Smooth muscle cell (in vitro differentiated cells): ENCODE data around the gene GTF3C2. TPM values are rescaled to one million over a fixed set of nuclear protein-coding genes. Genes with fewer than 3 reads are reported as not detected.
A peak's percentile ranks its signal among the peaks of the same experiment; 100 is the strongest.
"Not testable (repeated sequence)": the region's sequence is repeated elsewhere in the genome, so short reads cannot be mapped to it uniquely, and the experiment has no call there.

ENCODE experiments used
- DNase-seq: peaks from one replicate; lab custom pipeline; 2025; ENCODE audit not compliant: unreplicated experiment; lab: John Stamatoyannopoulos, UW
- H2AFZ ChIP-seq: fragments of 200-600 bp; sonication (generic); 2 replicates; pipeline ENCODE4 v1.6.0; 2016; ENCODE audit warnings: antibody characterized with exemption, low read depth, mild to moderate bottlenecking
- H3F3A ChIP-seq: fragments of 200-600 bp; sonication (generic); 2 replicates; pipeline ENCODE4 v1.6.0; 2017; ENCODE audit warnings: antibody characterized with exemption, low read depth
- H3K27ac ChIP-seq: fragments of 200-600 bp; sonication (generic); 2 replicates; pipeline ENCODE4 v1.5.1; 2016; ENCODE audit warnings: low read depth, mild to moderate bottlenecking
- H3K27me3 ChIP-seq: fragments of 200-600 bp; sonication (generic); 2 replicates; pipeline ENCODE4 v1.6.1; 2016; ENCODE audit warnings: low read depth, mild to moderate bottlenecking
- H3K36me3 ChIP-seq: fragments of 200-600 bp; sonication (generic); 2 replicates; pipeline ENCODE4 v1.5.1; 2016; ENCODE audit warnings: low read depth
- H3K4me1 ChIP-seq: fragments of 200-600 bp; sonication (generic); 2 replicates; pipeline ENCODE4 v1.5.1; 2016; ENCODE audit warnings: low read depth
- H3K4me2 ChIP-seq: fragments of 200-600 bp; sonication (generic); 2 replicates; pipeline ENCODE4 v1.6.0; 2016; ENCODE audit warnings: mild to moderate bottlenecking
- H3K4me3 ChIP-seq: fragments of 200-600 bp; sonication (generic); 2 replicates; pipeline ENCODE4 v1.5.1; 2016; ENCODE audit warnings: mild to moderate bottlenecking
- H3K79me2 ChIP-seq: fragments of 200-600 bp; sonication (generic); 2 replicates; pipeline ENCODE4 v1.6.0; 2016; ENCODE audit warnings: low read depth, mild to moderate bottlenecking
- H3K9ac ChIP-seq: fragments of 200-600 bp; sonication (generic); 2 replicates; pipeline ENCODE4 v1.6.0; 2016; ENCODE audit warnings: low read depth
- H3K9me3 ChIP-seq: fragments of 200-600 bp; sonication (generic); replicated peaks from 2 replicates; pipeline ENCODE4 v1.5.1; 2016; ENCODE audit warnings: low read depth
- H4K20me1 ChIP-seq: fragments of 200-600 bp; sonication (generic); 2 replicates; pipeline ENCODE4 v1.6.0; 2016; ENCODE audit warnings: low read depth
- WGBS: methylation state at CpG from one replicate; pipeline ENCODE4 v1.1.7; 2016; ENCODE audit warnings: low lambda C conversion rate; 5-methylcytosine and 5-hydroxymethylcytosine counted together
- polyA plus RNA-seq: library from polyadenylated mRNA; unstranded; fragments of >200 nt; fragmentation: Nextera tagmentation; extraction: Ambion mirVana; gene quantifications from 2 replicates; pipeline ENCODE4 v1.2.1, GENCODE V29; 2016
- total RNA-seq: library from RNA; depleted of rRNA; stranded (reverse); fragments of >200 nt; gene quantifications from 2 replicates; pipeline ENCODE4 v1.2.3, GENCODE V29; 2014
- TF ChIP-seq, protein P1 (sequence below): fragments of 200-600 bp; sonication (generic); IDR thresholded peaks from 2 replicates; pipeline ENCODE4 v1.5.1; 2017; ENCODE audit warnings: borderline replicate concordance, mild to moderate bottlenecking, antibody characterized with exemption; ENCODE audit not compliant: insufficient read depth, poor library complexity, severe bottlenecking

GTF3C2 gene
- total and polyA plus RNA-seq, 2 experiments from 2014 or later: 40.3 to 42.3 TPM

DNA sequence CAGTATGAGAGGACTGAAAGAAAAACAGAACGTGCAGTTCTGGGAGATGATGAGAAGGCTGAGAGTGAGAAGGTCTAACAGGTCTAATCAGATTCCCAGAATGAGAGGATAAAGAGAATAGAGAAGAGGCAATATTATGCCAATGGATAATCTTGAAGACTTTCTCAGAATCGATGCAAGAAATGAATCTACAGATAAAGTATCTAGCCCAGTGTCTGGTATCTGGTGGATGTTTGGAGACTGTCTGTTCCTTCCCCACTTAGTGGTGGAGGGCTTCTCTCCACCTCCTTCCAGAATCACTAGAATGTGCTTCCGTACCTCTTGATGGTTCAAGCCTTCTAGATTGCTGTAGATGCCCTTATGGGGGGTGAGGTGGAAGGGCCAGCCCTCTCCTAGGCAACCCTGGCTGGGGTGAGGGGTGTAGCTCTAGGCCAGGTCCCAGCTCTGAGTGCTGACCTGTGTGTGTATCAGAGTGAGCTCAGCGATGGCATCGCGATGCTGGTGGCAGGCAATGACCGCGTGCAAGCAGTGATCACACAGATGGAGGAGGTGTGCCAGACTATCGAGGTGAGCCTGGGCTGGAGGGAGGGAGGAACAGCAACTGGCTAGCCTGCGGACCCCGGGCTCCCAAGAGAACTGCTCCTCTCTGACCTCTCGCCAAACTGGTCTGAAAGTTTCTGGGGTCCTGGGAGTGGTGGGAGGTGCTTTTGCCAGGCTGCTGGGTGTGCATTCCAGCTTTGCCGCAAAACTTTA is 51.9 kb downstream of the GTF3C2 start:
- DNase-seq: no peak
- H3K27ac ChIP-seq: no peak overlapping the region
- H2AFZ ChIP-seq: no peak overlapping the region
- no peak overlapping the region for H3K9ac ChIP-seq
- 91% methylated on average over 13 of the region's 13 CpGs for WGBS
- no peaks in the 10 kb centered on the region for H3F3A ChIP-seq
- peaks cover 48% of the 10 kb centered on the region for H3K27me3 ChIP-seq
- no peaks in the 10 kb centered on the region for H3K9me3 ChIP-seq
- no peak overlapping the region for H3K4me2 ChIP-seq
- H3K79me2 ChIP-seq: no peaks in the 10 kb centered on the region
- no peak overlapping the region for H3K4me3 ChIP-seq
- TF ChIP-seq, protein P1, sequence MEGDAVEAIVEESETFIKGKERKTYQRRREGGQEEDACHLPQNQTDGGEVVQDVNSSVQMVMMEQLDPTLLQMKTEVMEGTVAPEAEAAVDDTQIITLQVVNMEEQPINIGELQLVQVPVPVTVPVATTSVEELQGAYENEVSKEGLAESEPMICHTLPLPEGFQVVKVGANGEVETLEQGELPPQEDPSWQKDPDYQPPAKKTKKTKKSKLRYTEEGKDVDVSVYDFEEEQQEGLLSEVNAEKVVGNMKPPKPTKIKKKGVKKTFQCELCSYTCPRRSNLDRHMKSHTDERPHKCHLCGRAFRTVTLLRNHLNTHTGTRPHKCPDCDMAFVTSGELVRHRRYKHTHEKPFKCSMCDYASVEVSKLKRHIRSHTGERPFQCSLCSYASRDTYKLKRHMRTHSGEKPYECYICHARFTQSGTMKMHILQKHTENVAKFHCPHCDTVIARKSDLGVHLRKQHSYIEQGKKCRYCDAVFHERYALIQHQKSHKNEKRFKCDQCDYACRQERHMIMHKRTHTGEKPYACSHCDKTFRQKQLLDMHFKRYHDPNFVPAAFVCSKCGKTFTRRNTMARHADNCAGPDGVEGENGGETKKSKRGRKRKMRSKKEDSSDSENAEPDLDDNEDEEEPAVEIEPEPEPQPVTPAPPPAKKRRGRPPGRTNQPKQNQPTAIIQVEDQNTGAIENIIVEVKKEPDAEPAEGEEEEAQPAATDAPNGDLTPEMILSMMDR: no peak
- no peaks in the 10 kb centered on the region for H3K36me3 ChIP-seq
- H4K20me1 ChIP-seq: peaks cover 21% of the 10 kb centered on the region
- H3K4me1 ChIP-seq: peaks cover 6% of the 10 kb centered on the region

DNA sequence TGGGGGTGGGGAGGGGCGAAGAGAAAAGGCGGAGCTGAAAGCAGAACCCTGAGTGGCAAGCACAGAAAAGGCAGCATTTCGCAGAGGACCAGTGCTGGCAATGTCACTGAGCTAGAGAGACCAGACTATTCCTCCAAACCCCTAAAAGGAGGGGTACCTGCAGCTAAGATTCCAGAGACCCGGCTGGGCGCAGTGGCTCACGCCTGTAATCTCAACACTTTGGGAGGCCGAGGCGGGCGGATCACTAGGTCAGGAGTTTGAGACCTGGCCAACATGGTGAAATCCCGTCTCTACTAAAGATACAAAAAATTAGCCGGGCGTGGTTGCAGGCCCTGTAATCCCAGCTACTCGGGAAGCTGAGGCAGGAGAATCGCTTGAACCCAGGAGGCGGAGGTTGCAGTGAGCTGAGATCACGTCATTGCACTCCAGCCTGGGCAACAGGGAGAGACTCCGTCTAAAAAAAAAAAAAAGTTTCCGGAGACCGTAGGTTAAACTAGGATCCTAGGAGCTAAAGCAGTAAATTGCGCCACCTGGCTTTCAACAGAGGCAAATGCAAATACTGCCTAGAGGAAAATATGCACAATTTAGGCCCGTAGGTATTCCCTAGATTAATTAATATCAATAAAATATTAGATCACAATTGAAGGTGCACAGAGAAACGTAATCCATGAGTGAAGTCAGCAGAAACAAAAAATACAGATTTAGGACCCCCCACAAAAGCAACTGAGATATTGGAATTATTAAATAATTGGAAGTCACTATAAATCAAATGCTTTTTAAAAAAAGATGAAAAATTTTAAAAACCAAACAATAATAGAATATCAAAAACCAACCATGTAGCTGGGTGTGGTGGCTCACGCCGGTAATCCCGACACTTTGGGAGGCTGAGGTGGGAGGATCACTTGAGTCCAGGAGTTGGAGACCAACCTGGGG is 53.2 kb downstream of the GTF3C2 start:
- H3K4me3 ChIP-seq: peak overlapping the region; percentile 21
- DNase-seq: no peak
- no peaks in the 10 kb centered on the region for H3K79me2 ChIP-seq
- peaks cover 6% of the 10 kb centered on the region for H3K4me1 ChIP-seq
- 41% methylated on average over 25 of the region's 25 CpGs for WGBS
- H3K27me3 ChIP-seq: peaks cover 41% of the 10 kb centered on the region
- TF ChIP-seq, protein P1: peak; percentile 83
- H3K9ac ChIP-seq: no peak overlapping the region
- H3K9me3 ChIP-seq: no peaks in the 10 kb centered on the region
- H2AFZ ChIP-seq: peak overlapping the region; percentile 59
- no peaks in the 10 kb centered on the region for H3F3A ChIP-seq
- no peaks in the 10 kb centered on the region for H3K36me3 ChIP-seq
- peaks cover 15% of the 10 kb centered on the region for H4K20me1 ChIP-seq
- H3K27ac ChIP-seq: no peak overlapping the region
- peak overlapping the region; percentile 75 for H3K4me2 ChIP-seq

DNA sequence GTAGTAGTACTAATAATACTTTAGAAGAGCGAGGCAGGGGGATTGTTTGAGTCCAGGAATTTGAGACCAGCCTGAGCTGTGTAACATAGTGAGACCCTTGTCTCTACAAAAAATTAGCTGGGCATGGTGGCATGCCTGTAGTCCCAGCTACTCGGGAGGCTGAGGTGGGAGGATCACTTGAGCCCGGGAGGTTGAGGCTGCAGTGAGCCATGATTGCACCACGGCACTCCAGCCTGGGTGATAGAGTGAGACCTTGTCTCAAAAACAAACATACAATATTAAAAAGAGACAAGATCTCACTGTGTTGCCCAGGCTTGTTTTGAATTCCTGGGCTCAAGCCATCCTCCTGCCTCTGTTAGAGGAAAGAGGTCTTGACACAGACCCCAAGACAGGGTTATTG is 56.0 kb downstream of the GTF3C2 start:
- 94% methylated on average over 4 of the region's 4 CpGs for WGBS

DNA sequence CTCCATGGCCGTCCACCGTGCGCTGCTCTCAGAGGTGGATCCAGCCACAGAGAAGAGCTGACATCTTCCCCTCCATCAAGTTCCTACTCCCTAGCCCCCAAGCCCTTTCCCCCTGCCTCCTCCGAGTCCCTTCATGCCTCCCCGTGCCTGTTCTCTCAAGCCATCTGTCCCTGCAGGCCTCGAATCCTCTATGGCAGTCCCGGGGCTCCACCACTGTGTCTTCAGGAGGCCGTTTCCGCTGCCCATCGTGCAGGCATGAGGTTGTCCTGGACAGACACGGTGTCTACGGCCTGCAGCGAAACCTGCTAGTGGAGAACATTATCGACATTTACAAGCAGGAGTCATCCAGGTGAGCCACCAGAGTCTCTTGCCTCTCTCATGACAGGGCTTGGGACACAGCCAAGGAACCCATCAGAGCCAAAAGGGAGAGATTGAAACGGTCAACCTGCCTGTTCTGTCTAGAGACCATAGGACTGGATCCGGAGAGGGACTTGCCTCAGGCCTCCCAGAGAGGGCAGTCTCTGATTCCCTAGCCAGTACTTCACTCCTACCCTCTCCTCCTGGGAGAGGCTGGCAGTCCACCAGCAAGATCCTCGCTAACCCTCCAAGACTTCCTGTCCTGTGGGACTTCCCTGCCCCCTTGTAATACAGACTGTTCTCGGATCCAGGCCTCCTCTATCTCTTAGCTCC is 58.0 kb downstream of the GTF3C2 start:
- no peak overlapping the region for H2AFZ ChIP-seq
- H3K27me3 ChIP-seq: no peaks in the 10 kb centered on the region
- no peak for DNase-seq
- H3K36me3 ChIP-seq: no peaks in the 10 kb centered on the region
- no peak overlapping the region for H3K9ac ChIP-seq
- no peak overlapping the region for H3K4me2 ChIP-seq
- no peak overlapping the region for H3K4me3 ChIP-seq
- H3K9me3 ChIP-seq: no peaks in the 10 kb centered on the region
- 89% methylated on average over 18 of the region's 18 CpGs for WGBS
- TF ChIP-seq, protein P1: no peak
- H3K27ac ChIP-seq: no peak overlapping the region
- H3F3A ChIP-seq: no peaks in the 10 kb centered on the region
- no peaks in the 10 kb centered on the region for H3K79me2 ChIP-seq
- no peaks in the 10 kb centered on the region for H3K4me1 ChIP-seq
- no peaks in the 10 kb centered on the region for H4K20me1 ChIP-seq

More for the DNA sequence above, 56.0 kb downstream of the GTF3C2 start:
- H3K9me3 ChIP-seq, H3K4me3 ChIP-seq, H3F3A ChIP-seq, H3K36me3 ChIP-seq, DNase-seq, H3K27ac ChIP-seq, H2AFZ ChIP-seq, H3K79me2 ChIP-seq, H3K4me1 ChIP-seq, H3K9ac ChIP-seq, H4K20me1 ChIP-seq, H3K4me2 ChIP-seq: not testable (repeated sequence)
- H3K27me3 ChIP-seq: peaks cover 14% of the 10 kb centered on the region
